GM18517 (cell line): ENCODE measurements around the gene ASAH2.

Source experiments
- ATAC-seq: cut with Tn5 transposase; IDR thresholded peaks from one replicate; pipeline ENCODE4 v1.9.1; 2021; ENCODE audit warnings: mild to moderate bottlenecking, moderate library complexity; ENCODE audit not compliant: unreplicated experiment

The ASAH2 gene

GRCh38 chr10:50210876-50211275 lies 40.4 kb downstream of the ASAH2 start:
- no peak for ATAC-seq
